Measurements from ENCODE around the gene AQP9.

AQP9 gene

GRCh38 chr15:58139989-58140522, 1.9 kb downstream of the AQP9 start:
- DNase-seq (ENCODE audit: low read depth): no peak

- DNase-seq (ENCODE audit: low read depth): no peak
These were observed 3.7 kb downstream of the AQP9 start for GRCh38 chr15:58141894-58142293.

- no peak for DNase-seq (ENCODE audit: low read depth)
These were observed 4.8 kb downstream of the AQP9 start for GRCh38 chr15:58142827-58143461.

- DNase-seq (ENCODE audit: low read depth): no peak
These were observed 7.4 kb downstream of the AQP9 start for GRCh38 chr15:58145606-58146005.

GRCh38 chr15:58146211-58146610, 8.0 kb downstream of the AQP9 start:
- DNase-seq (ENCODE audit: low read depth): no peak

- peak; percentile 3 for DNase-seq (ENCODE audit: low read depth)
These were observed 8.6 kb downstream of the AQP9 start for GRCh38 chr15:58146749-58147148.

GRCh38 chr15:58147171-58147611, 9.0 kb downstream of the AQP9 start:
- no peak for DNase-seq (ENCODE audit: low read depth)

- no peak for DNase-seq (ENCODE audit: low read depth)
These were observed 9.9 kb downstream of the AQP9 start for GRCh38 chr15:58148120-58148519.

- no peak for DNase-seq (ENCODE audit: low read depth)
These were observed 10.7 kb downstream of the AQP9 start for GRCh38 chr15:58148633-58149445.

- no peak for DNase-seq (ENCODE audit: low read depth)
These were observed 16.6 kb downstream of the AQP9 start for GRCh38 chr15:58154769-58155168.

GRCh38 chr15:58159827-58160386, 21.7 kb downstream of the AQP9 start:
- no peak for DNase-seq (ENCODE audit: low read depth)

GRCh38 chr15:58161436-58161930, 23.3 kb downstream of the AQP9 start:
- DNase-seq (ENCODE audit: low read depth): no peak

- no peak for DNase-seq (ENCODE audit: low read depth)
These were observed 25.8 kb downstream of the AQP9 start for GRCh38 chr15:58163985-58164384.

GRCh38 chr15:58164926-58165325, 26.7 kb downstream of the AQP9 start:
- DNase-seq (ENCODE audit: low read depth): no peak

GRCh38 chr15:58165661-58166060, 27.5 kb downstream of the AQP9 start:
- DNase-seq (ENCODE audit: low read depth): peak; percentile 49

- DNase-seq (ENCODE audit: low read depth): no peak
These were observed 29.0 kb downstream of the AQP9 start for GRCh38 chr15:58167095-58167691.

GRCh38 chr15:58169934-58170333, 31.8 kb downstream of the AQP9 start:
- no peak for DNase-seq (ENCODE audit: low read depth)

- DNase-seq (ENCODE audit: low read depth): no peak
These were observed 33.4 kb downstream of the AQP9 start for GRCh38 chr15:58171476-58172061.

- no peak for DNase-seq (ENCODE audit: low read depth)
These were observed 36.5 kb downstream of the AQP9 start for GRCh38 chr15:58174709-58175108.

GRCh38 chr15:58175955-58176354, 37.8 kb downstream of the AQP9 start:
- no peak for DNase-seq (ENCODE audit: low read depth)

GRCh38 chr15:58178668-58179067, 40.5 kb downstream of the AQP9 start:
- DNase-seq (ENCODE audit: low read depth): no peak

GRCh38 chr15:58179206-58179605, 41.0 kb downstream of the AQP9 start:
- peak; percentile 15 for DNase-seq (ENCODE audit: low read depth)

All from amniotic epithelial cell (primary cell).